SK-N-DZ (cell line): ENCODE data around the gene GAREM1.
"Not testable (repeated sequence)": the region's sequence is repeated elsewhere in the genome, so short reads cannot be mapped to it uniquely, and the experiment has no call there.

Source experiments
- DNase-seq: peaks from one replicate; pipeline ENCODE4 v3.0.0-alpha.2; 2015; ENCODE audit warnings: low spot score

GAREM1 gene

DNA sequence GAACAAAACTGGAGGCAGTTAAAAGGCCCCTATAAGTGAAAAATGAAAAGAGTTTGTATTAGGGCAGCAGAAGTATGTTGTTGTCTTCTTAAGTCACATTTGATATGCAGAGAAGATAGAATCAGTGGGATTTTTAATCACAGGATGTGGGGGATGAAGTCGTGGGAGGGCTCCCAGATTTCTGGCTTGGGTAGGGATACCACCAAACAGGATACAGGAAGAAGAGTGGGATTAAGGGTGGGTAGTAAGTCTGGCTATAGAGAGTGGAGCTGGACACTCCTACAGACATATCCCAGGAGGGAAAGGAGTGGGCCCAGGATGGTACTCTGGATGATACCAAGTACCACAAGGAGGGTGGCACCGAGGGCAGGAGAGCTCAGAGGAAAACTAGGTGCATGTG, 99.3 kb downstream of the GAREM1 start:
- DNase-seq = no peak

DNA sequence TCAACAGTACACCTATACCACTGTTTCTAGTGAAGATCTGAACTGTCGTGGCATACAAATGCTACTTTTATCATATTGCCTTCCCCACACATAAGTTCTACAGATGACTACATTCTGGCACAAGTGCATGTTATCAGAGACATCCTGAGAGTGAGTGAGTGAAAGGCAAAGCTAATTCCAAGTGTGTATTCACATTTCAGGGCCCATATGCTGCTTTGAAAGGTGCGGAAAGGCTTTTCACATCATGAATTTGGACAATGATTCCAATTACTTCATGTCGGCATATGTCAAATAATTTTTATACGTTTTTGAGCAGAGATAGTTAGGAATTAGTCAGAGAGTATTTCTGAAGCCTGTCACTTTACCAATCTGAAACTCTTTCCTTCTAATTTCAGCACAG, 101.7 kb downstream of the GAREM1 start:
- no peak for DNase-seq

DNA sequence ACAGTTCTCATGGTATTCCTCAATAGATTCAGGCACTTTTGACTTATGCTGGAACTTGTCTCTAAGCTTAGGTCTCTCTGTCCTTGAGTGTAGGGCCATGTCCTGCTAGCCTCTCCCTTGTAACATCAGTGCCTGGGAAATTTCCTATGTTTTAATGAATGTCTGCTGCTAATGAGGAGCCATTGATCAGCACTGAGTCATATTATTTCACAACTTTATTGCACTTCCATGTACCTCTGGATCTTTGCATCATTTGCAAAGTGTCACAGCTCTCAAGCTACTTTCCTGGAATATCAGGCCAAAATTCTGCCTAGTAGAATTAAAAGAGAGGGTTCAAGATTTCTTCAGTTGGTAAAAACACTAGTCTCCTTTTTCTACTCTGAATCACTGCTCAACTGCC, 102.5 kb downstream of the GAREM1 start:
- no peak for DNase-seq

DNA sequence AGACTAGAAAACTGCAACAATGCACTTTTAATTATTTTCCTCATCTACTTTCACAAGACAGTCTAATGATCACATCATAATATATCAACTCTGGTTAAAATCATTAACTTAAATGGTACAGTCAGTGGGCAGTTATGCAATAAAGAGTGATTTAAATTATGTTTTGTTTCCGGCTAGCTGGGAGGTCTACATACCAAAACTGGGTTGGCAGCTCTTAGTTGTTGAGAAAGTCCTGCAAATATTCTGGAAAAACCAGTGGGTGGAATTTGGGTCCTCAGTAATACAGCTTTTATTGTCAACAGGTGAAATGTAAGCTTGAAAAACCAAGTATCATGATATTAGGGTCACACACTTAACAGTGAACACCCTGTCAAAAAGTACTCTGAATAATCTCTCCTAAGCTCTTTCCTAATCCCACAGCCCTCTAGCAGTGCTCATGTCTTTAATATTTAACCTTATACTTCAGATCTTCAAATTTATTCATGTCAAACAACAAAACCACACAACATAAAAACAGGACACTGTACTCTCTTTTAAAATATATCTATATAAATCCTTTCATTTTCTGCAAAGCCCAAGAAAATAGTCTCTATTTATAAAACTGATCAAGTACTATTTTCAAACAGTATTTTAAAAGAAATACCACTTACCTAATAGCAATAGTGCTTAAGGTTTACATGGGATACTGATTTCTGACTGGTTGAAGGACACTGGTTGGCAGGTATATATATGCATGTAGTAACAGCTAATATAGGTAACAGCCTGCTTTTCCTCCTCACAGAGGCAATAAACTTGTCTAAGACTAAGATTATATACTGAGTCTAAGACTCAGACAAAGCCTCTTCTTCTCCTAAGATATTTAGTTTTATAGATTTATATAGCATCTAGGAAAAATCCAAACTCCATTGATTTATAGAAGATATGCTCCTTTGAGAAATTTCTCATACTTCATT, 103.8 kb downstream of the GAREM1 start:
- no peak for DNase-seq

DNA sequence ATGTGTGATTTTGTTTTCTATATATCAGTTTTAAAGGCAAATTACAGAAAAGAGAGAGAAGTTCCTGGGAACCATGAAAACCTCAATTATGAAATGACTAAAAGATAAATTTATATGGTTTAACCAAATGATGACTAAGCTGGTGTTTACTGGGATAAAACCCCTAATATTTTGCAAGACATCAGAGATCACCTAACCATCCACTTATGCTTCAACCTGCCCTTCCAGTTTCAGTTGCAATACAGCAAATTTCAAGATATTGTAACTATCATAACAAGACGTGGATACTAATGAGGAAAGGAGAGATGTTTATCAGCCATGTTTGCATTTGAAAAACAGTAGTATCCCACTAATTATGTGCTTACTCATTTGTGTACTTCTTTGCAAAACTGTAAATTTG, 108.2 kb downstream of the GAREM1 start:
- DNase-seq = no peak

DNA sequence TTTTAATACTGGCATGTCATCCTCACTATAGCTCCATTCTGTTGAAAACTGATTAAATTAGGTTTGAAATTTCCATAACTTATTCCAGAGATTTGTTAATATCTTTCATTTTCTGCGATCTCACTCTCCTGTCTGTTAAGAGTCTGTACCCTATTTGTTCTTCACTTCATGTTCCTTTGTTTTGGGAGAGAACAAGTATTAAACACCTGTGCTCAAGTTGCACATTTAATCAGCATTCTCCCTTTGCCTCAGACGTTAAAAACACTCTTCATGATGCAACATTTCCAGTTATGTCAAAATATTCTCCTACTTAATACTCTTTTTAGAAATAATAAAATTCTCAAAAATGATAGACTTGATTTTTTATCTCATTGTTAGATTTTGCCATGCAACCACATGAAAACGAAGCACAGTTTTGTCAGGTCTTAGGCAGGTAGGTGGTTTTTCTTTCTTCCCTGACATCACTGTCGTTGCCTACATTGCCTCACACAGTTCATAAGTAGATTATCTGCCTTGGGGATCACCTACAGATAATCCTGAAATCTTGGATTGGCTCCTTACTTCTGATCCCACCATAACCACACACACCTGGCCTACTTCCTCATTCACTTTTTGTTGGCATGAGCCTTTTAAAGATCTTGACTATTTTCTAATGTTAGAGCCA, 109.9 kb downstream of the GAREM1 start:
- DNase-seq = no peak

DNA sequence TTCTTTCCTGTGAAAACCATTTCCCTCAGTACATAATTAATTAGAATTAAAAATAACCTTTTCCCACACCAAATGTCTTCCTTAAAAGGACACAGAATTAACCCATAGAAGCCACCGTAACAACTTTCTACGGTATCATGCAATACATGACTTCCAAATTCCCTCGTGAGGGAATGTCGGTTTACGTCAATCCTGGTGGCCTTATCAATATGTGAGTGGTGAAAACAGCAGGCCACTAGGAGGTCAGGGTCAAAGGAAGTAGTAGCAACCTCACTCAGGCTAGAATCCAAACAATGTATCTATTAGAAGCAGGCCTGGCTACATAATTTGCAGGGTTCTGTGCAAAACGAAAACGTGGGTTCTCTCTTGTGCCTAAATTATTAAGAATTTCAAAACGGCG, 112.2 kb downstream of the GAREM1 start:
- DNase-seq = no peak

DNA sequence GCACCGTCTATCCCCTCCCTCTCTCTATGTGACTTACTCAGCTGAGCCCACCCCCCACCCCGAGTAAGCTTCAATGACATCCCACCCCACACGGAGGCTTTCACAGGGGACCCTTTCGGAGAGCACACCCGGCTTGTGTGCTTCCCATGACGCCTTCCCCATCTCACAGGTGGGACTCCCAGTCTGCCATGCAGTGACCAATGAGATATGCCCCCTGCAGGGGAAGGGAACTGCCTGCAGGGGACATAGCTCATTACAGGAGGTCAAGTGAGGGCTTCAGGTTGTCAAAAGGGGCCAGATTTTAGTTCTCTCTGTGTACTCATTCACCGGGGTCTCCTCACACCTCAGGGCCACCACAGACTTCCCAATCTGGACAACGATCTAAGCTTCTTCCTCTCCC, 112.6 kb downstream of the GAREM1 start:
- DNase-seq = no peak

DNA sequence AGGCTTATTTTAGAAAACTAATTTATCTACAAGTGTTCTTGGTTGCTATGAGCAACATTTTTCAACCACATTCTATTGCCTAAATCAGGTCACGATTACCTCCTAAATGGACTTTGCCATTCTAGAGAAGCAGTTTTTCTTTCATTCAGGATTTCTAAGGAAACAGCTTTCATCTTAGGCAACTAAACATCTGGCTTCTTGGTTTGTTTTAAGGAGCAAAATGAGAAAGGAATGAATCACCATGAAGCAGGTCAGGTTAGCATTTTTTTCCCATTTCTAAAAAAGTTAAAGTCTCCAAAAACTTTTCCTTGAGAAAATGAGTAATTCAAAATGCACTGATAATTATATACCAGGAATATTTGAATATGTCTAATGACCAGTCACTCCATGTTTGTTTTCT, 114.8 kb downstream of the GAREM1 start:
- DNase-seq = no peak

DNA sequence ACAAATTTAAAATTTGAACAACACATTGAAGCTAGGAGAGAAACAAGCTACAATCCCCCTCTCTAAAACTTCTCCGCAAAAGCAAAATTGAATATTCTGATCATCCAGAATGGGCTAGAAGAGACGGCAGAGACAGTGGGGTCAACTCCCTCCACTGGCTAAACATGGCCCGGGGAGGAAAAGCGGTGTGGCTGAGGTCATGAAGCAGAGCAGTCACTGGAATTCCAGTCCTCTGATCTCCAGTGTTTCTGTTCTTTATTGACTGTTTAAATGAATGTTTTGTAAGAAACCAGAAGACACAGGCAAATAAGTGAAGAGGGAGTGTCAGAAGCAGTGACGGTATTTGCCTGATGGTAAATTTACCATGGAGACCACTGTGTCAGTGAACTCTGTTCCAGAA, 116.2 kb downstream of the GAREM1 start:
- no peak for DNase-seq

DNA sequence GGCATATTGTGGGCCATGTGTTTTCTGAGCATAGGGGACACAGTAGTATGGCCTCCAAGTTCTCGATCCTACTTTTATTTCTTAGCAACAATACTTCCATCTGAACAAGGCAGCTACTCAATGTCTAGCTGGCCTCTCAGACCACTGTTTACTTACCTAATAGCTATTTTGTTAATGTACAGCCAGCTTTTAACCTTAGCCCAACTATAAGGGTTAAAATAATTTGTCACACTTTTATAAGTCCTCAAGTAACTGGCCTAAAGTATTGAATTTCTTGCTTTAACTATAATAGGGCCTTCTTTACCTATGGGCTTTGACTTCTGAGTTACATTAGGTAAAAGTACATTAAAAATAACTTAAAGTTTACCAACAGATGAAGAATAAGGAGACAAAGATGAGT, 117.4 kb downstream of the GAREM1 start:
- DNase-seq = no peak

DNA sequence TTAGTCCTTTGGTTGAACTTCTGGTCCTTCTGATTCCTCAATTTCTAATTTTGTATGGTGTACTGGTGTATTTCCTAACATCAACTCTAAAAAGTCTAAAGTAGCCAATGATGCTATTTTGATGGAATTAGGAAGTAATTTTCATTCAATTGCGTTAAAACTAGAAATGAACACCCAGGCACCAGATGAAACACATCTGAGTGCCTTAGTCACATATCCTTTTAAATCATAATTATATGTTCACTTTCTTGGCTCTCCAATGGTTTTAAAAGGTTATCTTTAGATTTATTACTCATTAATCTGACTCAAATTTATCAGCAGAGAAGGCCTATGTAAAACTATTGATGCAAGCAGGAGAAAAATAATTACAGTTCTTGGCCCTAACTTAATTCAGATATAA, 119.7 kb downstream of the GAREM1 start:
- DNase-seq = no peak

DNA sequence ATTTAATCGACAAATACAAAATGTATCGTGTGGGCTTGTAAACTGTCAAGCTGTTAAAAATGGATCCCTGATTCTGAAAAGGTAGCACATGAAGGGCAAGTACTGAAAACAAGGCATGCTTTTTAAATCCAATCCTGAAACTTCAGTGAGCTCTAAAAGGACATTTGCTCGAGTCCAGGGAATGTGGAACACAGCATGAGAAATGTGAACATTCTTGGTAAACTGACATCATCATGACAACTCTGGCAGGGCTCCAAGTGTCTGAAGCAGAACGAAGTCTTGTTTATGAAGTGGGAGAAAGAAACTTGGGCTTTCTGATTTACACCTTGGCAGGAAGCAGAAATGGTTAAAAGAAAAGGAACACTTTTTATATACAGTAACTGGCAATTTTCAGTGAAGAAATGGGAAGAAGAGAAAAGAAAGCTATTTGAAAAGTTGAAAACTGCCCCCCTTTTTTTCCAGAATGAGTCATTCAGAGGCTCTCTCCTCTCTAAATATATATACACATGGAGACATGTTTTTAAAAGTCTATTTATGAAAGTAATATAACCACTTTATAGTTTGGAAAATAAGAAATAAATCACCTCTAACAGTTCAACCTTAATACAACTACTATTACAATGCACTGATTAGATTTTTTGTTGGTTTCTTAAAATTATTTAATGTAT, 120.8 kb downstream of the GAREM1 start:
- DNase-seq = no peak

DNA sequence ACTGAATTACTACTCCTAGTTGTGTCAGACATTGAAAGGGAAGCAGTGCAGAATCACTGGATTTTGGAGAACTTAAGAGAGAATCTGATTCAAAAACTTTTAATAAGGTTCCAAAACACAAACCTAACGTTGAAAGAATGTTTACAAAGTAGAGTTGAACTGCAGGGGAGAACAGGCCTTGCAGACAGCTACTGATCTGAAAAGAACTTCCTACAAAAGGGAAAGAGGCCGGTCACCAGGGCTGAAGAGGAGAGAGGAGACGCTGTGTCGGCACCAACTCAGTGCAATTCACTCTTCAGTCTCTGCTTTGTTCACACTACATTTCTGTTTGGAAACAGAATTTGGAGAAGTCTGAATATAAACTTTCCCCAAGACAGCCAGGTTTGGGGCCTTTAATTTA, 124.0 kb downstream of the GAREM1 start:
- DNase-seq = no peak

DNA sequence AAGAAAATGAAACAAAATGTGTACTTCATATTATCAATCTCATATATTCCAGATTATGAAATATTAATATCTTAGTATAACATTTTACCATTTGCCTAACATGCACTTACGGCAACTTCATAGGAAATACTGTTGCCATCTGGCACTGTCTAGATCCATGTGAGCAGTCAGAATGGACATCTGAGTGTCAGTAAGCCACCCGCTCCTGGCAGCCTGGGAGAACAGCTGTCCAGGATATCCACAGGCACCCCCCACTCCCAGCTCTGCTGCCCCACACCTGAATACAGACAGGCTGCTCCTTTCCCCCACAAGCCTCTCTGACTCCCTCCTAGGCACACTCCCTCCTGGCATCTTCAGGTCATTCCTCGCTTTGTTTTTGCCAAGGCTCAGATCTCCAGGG, 127.0 kb downstream of the GAREM1 start:
- no peak for DNase-seq

DNA sequence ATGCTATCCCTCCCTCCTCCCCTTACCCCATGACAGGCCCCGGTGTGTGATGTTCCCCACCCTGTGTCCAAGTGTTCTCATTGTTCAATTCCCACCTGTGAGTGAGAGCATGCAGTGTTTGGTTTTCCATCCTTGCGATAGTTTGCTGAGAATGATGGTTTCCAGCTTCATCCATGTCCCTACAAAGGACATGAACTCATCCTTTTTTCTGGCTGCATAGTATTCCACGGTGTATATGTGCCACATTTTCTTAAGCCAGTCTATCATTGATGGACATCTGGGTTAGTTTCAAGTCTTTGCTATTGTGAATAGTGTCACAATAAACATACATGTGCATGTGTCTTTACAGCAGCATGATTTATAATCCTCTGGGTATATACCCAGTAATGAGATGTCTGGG, 129.6 kb downstream of the GAREM1 start:
- not testable (repeated sequence) for DNase-seq

DNA sequence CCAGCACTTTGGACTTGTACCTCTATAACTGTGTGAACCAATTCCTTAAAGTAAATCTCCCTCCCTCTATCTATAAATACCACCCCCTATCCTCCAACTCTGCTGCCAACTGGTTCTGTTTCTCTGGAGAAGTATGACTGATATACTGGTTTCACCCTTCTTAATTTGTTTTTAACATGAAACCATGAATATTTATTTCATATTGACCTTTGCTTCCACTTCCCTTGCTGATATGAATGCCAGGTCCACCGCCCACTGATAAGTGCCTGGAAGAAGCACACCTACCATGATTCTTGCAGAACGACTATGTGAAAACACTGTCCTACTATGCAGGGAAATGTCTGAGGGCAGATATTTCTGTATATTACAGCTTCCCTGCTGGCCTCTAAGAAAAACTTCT, 131.6 kb downstream of the GAREM1 start:
- no peak for DNase-seq

DNA sequence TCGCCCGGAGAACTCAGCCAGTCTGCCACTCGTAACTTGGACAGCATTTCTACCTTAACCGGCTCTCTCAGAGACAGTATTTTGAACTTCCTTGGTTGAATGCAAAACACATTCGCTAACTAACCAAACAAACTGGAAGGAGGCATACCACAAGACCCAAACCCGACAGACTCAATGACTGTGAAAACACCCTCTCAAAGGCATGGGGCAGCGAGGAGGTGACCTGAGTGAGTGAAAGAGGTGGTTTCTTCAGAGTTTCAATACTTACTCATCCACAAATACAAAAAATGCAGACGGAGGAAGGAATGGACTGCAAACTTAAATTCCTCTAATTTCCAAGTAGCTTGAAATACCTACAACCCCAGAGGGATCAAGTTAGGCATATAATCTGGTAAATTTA, 132.9 kb downstream of the GAREM1 start:
- no peak for DNase-seq

DNA sequence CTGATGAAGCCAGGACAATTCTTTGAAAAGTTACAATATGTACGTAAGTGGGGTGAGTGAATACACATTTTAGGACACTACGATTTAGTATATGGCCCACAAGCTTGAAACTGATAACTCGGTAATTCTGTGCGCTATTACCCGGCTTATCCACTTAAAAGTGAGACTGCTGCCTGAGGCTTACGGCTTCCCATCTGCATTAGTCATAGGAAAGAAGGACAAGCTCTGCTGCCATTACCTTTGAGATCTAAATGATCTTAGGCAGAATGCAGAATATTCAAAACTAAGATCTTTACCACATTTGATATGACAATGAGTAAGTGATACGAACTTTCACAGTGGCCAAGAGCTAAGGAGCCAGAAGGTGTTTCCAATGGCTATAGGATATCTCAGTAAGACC, 133.3 kb downstream of the GAREM1 start:
- no peak for DNase-seq

DNA sequence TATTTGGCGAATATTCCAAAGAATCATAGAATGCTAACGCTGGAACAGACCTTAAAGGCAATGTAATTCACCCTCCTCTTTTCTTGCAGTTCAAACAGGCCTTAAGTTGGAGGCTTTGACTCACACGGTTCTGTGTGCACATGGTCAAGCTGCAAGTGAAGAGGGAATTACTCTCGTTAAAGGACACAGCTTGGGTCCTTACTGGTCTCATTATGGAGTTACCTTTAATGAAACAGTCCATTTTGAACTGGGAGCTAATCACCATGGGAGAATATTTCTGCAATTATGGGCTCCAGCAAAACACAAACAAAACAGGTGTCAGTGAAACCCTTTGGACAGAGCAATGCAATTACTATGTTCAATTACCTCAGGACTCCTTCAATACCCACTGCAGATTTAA, 135.5 kb downstream of the GAREM1 start:
- DNase-seq = no peak

DNA sequence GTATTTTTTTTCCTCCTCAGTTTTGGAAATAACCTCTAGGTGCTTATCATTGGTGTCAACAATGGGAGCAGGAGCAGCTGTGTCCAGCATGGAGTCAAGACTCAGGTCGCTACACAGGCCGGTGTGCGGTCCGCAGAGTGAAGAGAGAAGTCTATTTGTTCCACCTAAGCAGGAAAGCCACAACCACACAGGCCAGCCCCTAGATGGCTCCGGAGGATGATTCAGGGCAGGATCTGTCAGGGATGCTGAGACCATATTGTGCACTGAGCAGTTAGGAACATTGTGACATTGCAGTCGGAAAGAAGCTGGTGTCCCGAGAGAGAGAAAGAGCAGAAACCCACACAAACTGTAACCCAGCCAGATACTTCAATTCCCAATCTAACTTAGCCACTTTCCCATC, 136.9 kb downstream of the GAREM1 start:
- DNase-seq = no peak

DNA sequence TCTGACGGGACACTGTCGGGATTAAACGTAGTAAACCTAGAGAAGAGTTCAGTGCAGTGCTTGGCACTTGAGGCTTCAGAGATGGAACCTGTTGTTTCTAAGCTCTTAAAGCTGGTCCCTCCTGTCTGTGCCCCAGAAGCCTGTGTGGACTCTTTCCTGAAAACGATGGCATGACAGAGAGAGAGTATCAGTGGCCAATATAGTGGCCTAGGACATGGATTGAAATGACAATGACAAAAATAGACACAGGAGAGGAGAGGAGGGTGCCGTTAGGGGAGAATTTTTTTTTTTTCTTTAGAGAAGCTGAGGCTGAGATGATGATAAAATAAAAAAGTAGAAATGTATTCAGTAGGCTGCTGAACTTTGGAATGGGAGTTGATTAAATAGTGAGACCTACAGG, 138.0 kb downstream of the GAREM1 start:
- no peak for DNase-seq

DNA sequence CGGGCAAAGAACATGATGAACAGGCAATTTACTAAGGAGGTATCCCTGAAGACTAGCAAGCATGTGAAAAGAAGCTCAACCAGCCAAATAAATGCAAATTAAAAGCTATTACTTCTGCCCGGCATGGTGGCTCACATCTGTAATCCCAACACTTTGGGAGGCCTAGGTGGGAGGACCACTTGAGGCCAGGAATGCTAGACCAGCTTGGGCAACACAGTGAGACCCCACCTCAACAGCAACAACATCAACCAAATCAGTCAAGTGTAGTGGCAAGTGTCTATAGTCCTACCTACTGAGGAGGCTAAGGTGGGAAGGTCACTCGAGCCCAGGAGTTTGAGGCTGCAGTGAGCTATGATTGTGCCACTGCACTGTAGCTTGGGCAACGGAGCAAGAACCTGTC, 141.7 kb downstream of the GAREM1 start:
- DNase-seq = no peak
